Brain microvascular endothelial cell (primary cell): ENCODE measurements around the gene OTP.

Experiments used
- DNase-seq: peaks from one replicate; pipeline ENCODE4 v3.0.0-alpha.2; 2020
- H3K27ac ChIP-seq: fragments of 250-450 bp; sonication (Bioruptor Pico); 2 replicates; pipeline ENCODE4 v1.5.1; 2020; ENCODE audit warnings: mild to moderate bottlenecking, moderate library complexity
- H3K27me3 ChIP-seq: fragments of 250-450 bp; sonication (Bioruptor Pico); replicated peaks from 2 replicates; pipeline ENCODE4 v1.5.1; 2020; ENCODE audit warnings: mild to moderate bottlenecking
- H3K36me3 ChIP-seq: fragments of 250-450 bp; sonication (Bioruptor Pico); replicated peaks from 2 replicates; pipeline ENCODE4 v1.5.1; 2020; ENCODE audit warnings: mild to moderate bottlenecking
- H3K4me3 ChIP-seq: 2 replicates; pipeline ENCODE4 v1.5.1; 2011; ENCODE audit warnings: low read depth, mild to moderate bottlenecking, control low read depth, low read length, moderate library complexity
- CTCF ChIP-seq: IDR thresholded peaks from 2 replicates; pipeline ENCODE4 v1.5.1; 2011; ENCODE audit warnings: low read depth, mild to moderate bottlenecking, moderate library complexity, low read length, control low read depth, inconsistent platforms; ENCODE audit errors: missing control alignments
- in situ Hi-C: cut with HindIII; loops from 2 replicates; pipeline ENCODE4 v1.10.0; 2017; ENCODE audit warnings: low sequenced_read_pairs, low pct_ligation_motif_present

The OTP gene

GRCh38 chr5:77641963-77642737 is 3.6 kb upstream of the OTP start:
- Histone ChIP-seq H3K27me3 (peaks cover 92% of the 10 kb centered on the region), H3K36me3 (no peaks in the 10 kb centered on the region), H3K27ac (no peak overlapping the region), H3K4me3 (no peak overlapping the region)
- in situ Hi-C loops: no loop called here
- no peak for TF ChIP-seq CTCF
- no peak for DNase-seq

GRCh38 chr5:77641397-77641943 is 3.0 kb upstream of the OTP start:
- no peaks in the 10 kb centered on the region for H3K36me3 ChIP-seq
- TF ChIP-seq CTCF: no peak
- H3K4me3 ChIP-seq: no peak overlapping the region
- DNase-seq: no peak
- H3K27ac ChIP-seq: no peak overlapping the region
- peaks cover 92% of the 10 kb centered on the region for H3K27me3 ChIP-seq
- in situ Hi-C loops: no loop called here

- Histone ChIP-seq H3K27me3 (peaks cover 91% of the 10 kb centered on the region), H3K4me3 (no peak overlapping the region), H3K27ac (no peak overlapping the region), H3K36me3 (no peaks in the 10 kb centered on the region)
- no peak for DNase-seq
- no peak for TF ChIP-seq CTCF
- in situ Hi-C loops: no loop called here
Observed at GRCh38 chr5:77640589-77641396, 2.3 kb upstream of the OTP start.

GRCh38 chr5:77638763-77639671 is 504 bp upstream of the OTP start:
- TF ChIP-seq CTCF: no peak
- no peaks in the 10 kb centered on the region for H3K36me3 ChIP-seq
- H3K27me3 ChIP-seq: peaks cover 82% of the 10 kb centered on the region
- in situ Hi-C loops: no loop called here
- DNase-seq: no peak
- H3K4me3 ChIP-seq: no peak overlapping the region
- H3K27ac ChIP-seq: no peak overlapping the region

GRCh38 chr5:77637170-77637997 is 1.1 kb downstream of the OTP start:
- H3K27me3 ChIP-seq: peaks cover 84% of the 10 kb centered on the region
- in situ Hi-C loops: no loop called here
- no peaks in the 10 kb centered on the region for H3K36me3 ChIP-seq
- DNase-seq: no peak
- no peak for TF ChIP-seq CTCF
- H3K4me3 ChIP-seq: no peak overlapping the region
- H3K27ac ChIP-seq: no peak overlapping the region
